SU-DHL-6 (cell line): Measurements from ENCODE around the gene SLC43A3.

Experiments used
- H2AFZ ChIP-seq: fragments of 200-600 bp; sonication (generic); 2 replicates; pipeline ENCODE4 v1.6.1; 2014; ENCODE audit warnings: low read depth, mild to moderate bottlenecking, moderate library complexity, mixed read lengths, antibody characterized with exemption, low read length; ENCODE audit not compliant: severe bottlenecking
- H3F3A ChIP-seq: fragments of 200-600 bp; shearing (Covaris generic); 2 replicates; pipeline ENCODE4 v1.6.0; 2016; ENCODE audit warnings: antibody characterized with exemption, mild to moderate bottlenecking; ENCODE audit not compliant: insufficient read depth
- H3K27ac ChIP-seq: fragments of 200-600 bp; sonication (generic); 2 replicates; pipeline ENCODE4 v1.5.1; 2016; ENCODE audit warnings: low read depth, mild to moderate bottlenecking, low read length, moderate library complexity, mixed read lengths
- H3K27me3 ChIP-seq: fragments of 200-600 bp; sonication (generic), shearing (Covaris generic); 2 replicates; pipeline ENCODE4 v1.6.0; 2014; ENCODE audit warnings: mild to moderate bottlenecking, low read length
- H3K36me3 ChIP-seq: fragments of 200-600 bp; sonication (generic); 2 replicates; pipeline ENCODE4 v1.6.1; 2014; ENCODE audit warnings: mild to moderate bottlenecking, low read length, mixed read lengths
- H3K4me2 ChIP-seq: fragments of 300-600, 200-600 bp; shearing (Covaris generic), sonication (generic); 2 replicates; pipeline ENCODE4 v1.6.0; 2014; ENCODE audit warnings: low read length, low read depth, mild to moderate bottlenecking; ENCODE audit not compliant: poor library complexity, severe bottlenecking
- H3K4me3 ChIP-seq: fragments of 200-600 bp; sonication (generic); 2 replicates; pipeline ENCODE4 v1.5.1; 2014; ENCODE audit warnings: antibody characterized with exemption, low read length, mild to moderate bottlenecking, mixed read lengths; ENCODE audit not compliant: insufficient read depth, poor library complexity, severe bottlenecking
- H3K79me2 ChIP-seq: fragments of 200-600 bp; sonication (generic); 2 replicates; pipeline ENCODE4 v1.6.1; 2014; ENCODE audit warnings: mild to moderate bottlenecking, low read length, moderate library complexity; ENCODE audit not compliant: insufficient read depth
- H3K9ac ChIP-seq: fragments of 200-600 bp; sonication (generic); 2 replicates; pipeline ENCODE4 v1.7.0; 2014; ENCODE audit warnings: mild to moderate bottlenecking, low read length
- H3K9me2 ChIP-seq: fragments of 200-600 bp; sonication (generic); replicated peaks from 2 replicates; pipeline ENCODE4 v1.6.1; 2014; ENCODE audit warnings: low read length; ENCODE audit not compliant: insufficient read depth
- H3K9me3 ChIP-seq: fragments of 200-600 bp; sonication (generic); 2 replicates; pipeline ENCODE4 v1.6.1; 2014; ENCODE audit warnings: low read length, mixed read lengths; ENCODE audit not compliant: insufficient read depth
- H4K20me1 ChIP-seq: fragments of 200-600 bp; sonication (generic); 2 replicates; pipeline ENCODE4 v1.6.1; 2014; ENCODE audit warnings: low read depth, mild to moderate bottlenecking, antibody characterized with exemption, low read length, moderate library complexity, mixed read lengths
- EZH2phosphoT487 ChIP-seq: fragments of 200-600 bp; sonication (generic), shearing (Covaris generic); conservative IDR thresholded peaks from 2 replicates; pipeline ENCODE4 v1.6.1; 2018; ENCODE audit warnings: mild to moderate bottlenecking, antibody characterized with exemption, low read length, moderate library complexity, mixed read lengths
- TF ChIP-seq, protein P1 (sequence below): fragments of 200-600 bp; sonication (generic); IDR thresholded peaks from one replicate; pipeline ENCODE4 v1.5.1; 2017; ENCODE audit warnings: antibody characterized with exemption, mild to moderate bottlenecking, low read length, moderate library complexity; ENCODE audit not compliant: insufficient read depth, poor library complexity, severe bottlenecking

The SLC43A3 gene

DNA sequence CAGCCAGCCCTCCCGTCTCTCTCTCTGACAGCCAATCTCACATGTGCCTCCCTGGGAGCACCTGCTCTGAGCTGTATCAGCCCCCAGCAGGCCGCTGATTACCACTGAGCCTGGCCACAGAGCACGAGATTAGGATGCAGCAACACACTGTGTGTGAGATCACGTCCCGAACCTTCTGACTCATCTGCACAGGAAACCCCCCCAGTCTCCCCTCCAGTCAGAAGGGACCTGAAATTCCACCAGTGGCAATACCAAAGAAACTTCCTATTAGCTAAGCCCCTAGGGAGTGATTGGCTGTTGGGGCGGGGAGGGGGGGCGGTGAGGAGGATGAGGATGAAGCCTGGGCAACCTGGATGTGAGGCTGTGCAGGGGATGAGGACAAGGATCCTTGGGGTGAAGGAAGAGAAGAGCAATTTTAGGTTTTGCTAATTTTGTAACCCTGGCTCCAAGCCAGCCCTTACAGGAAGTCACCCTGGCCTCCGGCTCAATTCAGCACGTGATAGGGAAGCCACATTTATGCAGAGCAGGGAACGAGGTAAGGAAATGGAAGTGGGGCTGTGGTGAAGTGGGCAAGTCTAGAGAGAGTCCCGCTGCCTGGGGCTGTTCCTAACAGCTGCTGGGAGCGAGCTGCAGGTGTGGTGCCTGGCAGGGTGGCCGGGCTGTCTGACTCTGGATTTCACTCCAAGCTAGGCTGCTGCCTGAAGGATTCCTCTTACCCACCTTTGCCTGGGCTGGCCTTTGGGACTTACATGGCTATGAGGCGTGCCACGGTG, 1.9 kb downstream of the SLC43A3 start:
- H3K27ac ChIP-seq: peak overlapping the region; percentile 76
- H3K27me3 ChIP-seq: no peaks in the 10 kb centered on the region
- H2AFZ ChIP-seq: no peak overlapping the region
- peaks cover 33% of the 10 kb centered on the region for H3K36me3 ChIP-seq
- H4K20me1 ChIP-seq: no peaks in the 10 kb centered on the region; the same call in 1 of the 2 replicates
- no peak for TF ChIP-seq EZH2phosphoT487
- TF ChIP-seq, protein P1, sequence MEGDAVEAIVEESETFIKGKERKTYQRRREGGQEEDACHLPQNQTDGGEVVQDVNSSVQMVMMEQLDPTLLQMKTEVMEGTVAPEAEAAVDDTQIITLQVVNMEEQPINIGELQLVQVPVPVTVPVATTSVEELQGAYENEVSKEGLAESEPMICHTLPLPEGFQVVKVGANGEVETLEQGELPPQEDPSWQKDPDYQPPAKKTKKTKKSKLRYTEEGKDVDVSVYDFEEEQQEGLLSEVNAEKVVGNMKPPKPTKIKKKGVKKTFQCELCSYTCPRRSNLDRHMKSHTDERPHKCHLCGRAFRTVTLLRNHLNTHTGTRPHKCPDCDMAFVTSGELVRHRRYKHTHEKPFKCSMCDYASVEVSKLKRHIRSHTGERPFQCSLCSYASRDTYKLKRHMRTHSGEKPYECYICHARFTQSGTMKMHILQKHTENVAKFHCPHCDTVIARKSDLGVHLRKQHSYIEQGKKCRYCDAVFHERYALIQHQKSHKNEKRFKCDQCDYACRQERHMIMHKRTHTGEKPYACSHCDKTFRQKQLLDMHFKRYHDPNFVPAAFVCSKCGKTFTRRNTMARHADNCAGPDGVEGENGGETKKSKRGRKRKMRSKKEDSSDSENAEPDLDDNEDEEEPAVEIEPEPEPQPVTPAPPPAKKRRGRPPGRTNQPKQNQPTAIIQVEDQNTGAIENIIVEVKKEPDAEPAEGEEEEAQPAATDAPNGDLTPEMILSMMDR: no peak
- peak overlapping the region; percentile 93 for H3K4me2 ChIP-seq
- H3F3A ChIP-seq: peaks cover 9% of the 10 kb centered on the region; the same call in 1 of the 2 replicates
- no peaks in the 10 kb centered on the region for H3K9me2 ChIP-seq
- H3K79me2 ChIP-seq: peaks cover 54% of the 10 kb centered on the region
- no peaks in the 10 kb centered on the region for H3K9me3 ChIP-seq
- H3K4me3 ChIP-seq: peak overlapping the region; percentile 82
- H3K9ac ChIP-seq: peak overlapping the region; percentile 94

DNA sequence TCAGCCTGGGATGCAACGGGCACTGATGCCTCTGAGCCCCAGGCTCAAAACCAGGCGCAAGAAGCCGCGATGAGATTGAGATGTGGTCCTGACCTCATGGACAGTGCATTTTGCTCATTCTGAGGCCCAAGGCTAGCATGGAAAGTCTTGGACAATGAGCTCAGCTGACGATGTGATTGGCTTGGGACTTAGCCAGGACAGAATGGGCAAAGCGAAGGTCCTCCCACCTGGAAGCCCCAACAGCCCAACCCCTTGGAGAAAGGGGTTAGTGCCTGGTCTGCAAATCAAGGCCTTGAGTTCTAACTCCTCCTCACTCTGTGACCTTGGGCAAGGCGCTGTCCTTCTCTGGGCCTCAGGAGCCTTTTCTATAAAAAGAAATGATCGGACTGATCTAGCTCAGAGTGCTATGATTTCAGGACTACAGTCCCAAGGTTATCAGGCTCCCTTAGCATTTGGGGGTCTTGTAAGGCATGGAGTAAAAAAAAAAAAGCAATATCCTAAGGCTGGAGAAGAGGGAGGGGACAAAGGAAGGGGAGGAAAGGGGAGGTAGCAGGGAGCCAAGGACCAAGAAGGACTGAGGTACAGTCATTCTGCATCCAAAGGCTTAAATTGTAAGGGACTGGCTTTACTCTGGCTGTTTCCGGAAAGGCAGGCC, 2.7 kb downstream of the SLC43A3 start:
- Histone ChIP-seq H3K4me2 (peak overlapping the region; percentile 93), H3K9me3 (no peaks in the 10 kb centered on the region), H3K9me2 (no peaks in the 10 kb centered on the region), H4K20me1 (no peaks in the 10 kb centered on the region; the same call in 1 of the 2 replicates), H2AFZ (no peak overlapping the region), H3K9ac (peak overlapping the region; percentile 94), H3K36me3 (peaks cover 38% of the 10 kb centered on the region), H3K4me3 (peak overlapping the region; percentile 82), H3K27me3 (no peaks in the 10 kb centered on the region), H3F3A (peaks cover 9% of the 10 kb centered on the region; the same call in 1 of the 2 replicates), H3K27ac (peak overlapping the region; percentile 76), H3K79me2 (peaks cover 57% of the 10 kb centered on the region)
- no peak for TF ChIP-seq EZH2phosphoT487
- TF ChIP-seq, protein P1: no peak

GRCh38 chr11:57422669-57423068, 4.3 kb downstream of the SLC43A3 start:
- Histone ChIP-seq H3K79me2 (peaks cover 60% of the 10 kb centered on the region), H2AFZ (no peak overlapping the region), H3K4me3 (no peak overlapping the region), H3K27ac (no peak overlapping the region), H3K27me3 (no peaks in the 10 kb centered on the region), H3K9me2 (no peaks in the 10 kb centered on the region), H3K9me3 (no peaks in the 10 kb centered on the region), H3K36me3 (peaks cover 50% of the 10 kb centered on the region), H3K4me2 (no peak overlapping the region), H4K20me1 (no peaks in the 10 kb centered on the region; the same call in 1 of the 2 replicates), H3K9ac (no peak overlapping the region), H3F3A (peaks cover 9% of the 10 kb centered on the region; the same call in 1 of the 2 replicates)
- TF ChIP-seq, protein P1: no peak
- no peak for TF ChIP-seq EZH2phosphoT487
